ENCODE results near the gene GUCY1B1.

GUCY1B1 gene
- long read RNA-seq, donor 1, transcript GUCY1B1-201 (14 exons, 3,124 nt), result major isoform, 5 of 21 reads
- long read RNA-seq, donor 1, partial matches to known transcripts, result 16 of 21 reads
- long read RNA-seq, donor 1, other reads (novel, unspliced or antisense), result 0 of 21 reads
- long read RNA-seq, donor 2, transcript GUCY1B1-201 (14 exons, 3,124 nt), result major isoform, 5 of 44 reads
- long read RNA-seq, donor 2, partial matches to known transcripts, result 39 of 44 reads
- long read RNA-seq, donor 2, other reads (novel, unspliced or antisense), result 0 of 44 reads
- long read RNA-seq, donor 3, transcript GUCY1B1-201 (14 exons, 3,124 nt), result major isoform, 5 of 5 reads
- long read RNA-seq, donor 3, partial matches to known transcripts, result 0 of 5 reads
- long read RNA-seq, donor 3, other reads (novel, unspliced or antisense), result 0 of 5 reads
- long read RNA-seq, donor 4, transcript GUCY1B1-201 (14 exons, 3,124 nt), result major isoform, 5 of 19 reads
- long read RNA-seq, donor 4, partial matches to known transcripts, result 13 of 19 reads
- long read RNA-seq, donor 4, other reads (novel, unspliced or antisense), result 0 of 19 reads
- long read RNA-seq, donor 5, transcript GUCY1B1-201 (14 exons, 3,124 nt), result major isoform, 10 of 87 reads
- long read RNA-seq, donor 5, partial matches to known transcripts, result 77 of 87 reads
- long read RNA-seq, donor 5, other reads (novel, unspliced or antisense), result 0 of 87 reads
- long read RNA-seq, donor 6, transcript GUCY1B1-201 (14 exons, 3,124 nt), result major isoform, 5 of 15 reads
- long read RNA-seq, donor 6, partial matches to known transcripts, result 10 of 15 reads
- long read RNA-seq, donor 6, other reads (novel, unspliced or antisense), result 0 of 15 reads
- long read RNA-seq, donor 7, transcript GUCY1B1-201 (14 exons, 3,124 nt), result major isoform, 7 of 107 reads
- long read RNA-seq, donor 7, partial matches to known transcripts, result 100 of 107 reads
- long read RNA-seq, donor 7, other reads (novel, unspliced or antisense), result 0 of 107 reads
- long read RNA-seq, donor 8, transcript GUCY1B1-201 (14 exons, 3,124 nt), result major isoform, 6 of 29 reads
- long read RNA-seq, donor 8, partial matches to known transcripts, result 23 of 29 reads
- long read RNA-seq, donor 8, other reads (novel, unspliced or antisense), result 0 of 29 reads

- DNase-seq, result peak; percentile 94
Observed at GRCh38 chr4:155758481-155759371, at the start of gene GUCY1B1. GUCY1B1 (plus strand) TSS chr4:155759021; CDS start chr4:155759141, 120 bp downstream.

GRCh38 chr4:155709918-155710317 is 48.9 kb upstream of the GUCY1B1 start:
- DNase-seq, result no peak

- no peak for DNase-seq
Observed at GRCh38 chr4:155711556-155711955, 47.3 kb upstream of the GUCY1B1 start.

GRCh38 chr4:155712846-155713245 is 46.0 kb upstream of the GUCY1B1 start:
- no peak for DNase-seq

- DNase-seq, result no peak
Observed at GRCh38 chr4:155713911-155714310, 44.9 kb upstream of the GUCY1B1 start.

GRCh38 chr4:155722336-155722735 is 36.5 kb upstream of the GUCY1B1 start:
- no peak for DNase-seq

- no peak for DNase-seq
Observed at GRCh38 chr4:155722816-155723499, 35.9 kb upstream of the GUCY1B1 start.

GRCh38 chr4:155724731-155725130 is 34.1 kb upstream of the GUCY1B1 start:
- no peak for DNase-seq

GRCh38 chr4:155734065-155734464 is 24.8 kb upstream of the GUCY1B1 start:
- no peak for DNase-seq

GRCh38 chr4:155734951-155735350 is 23.9 kb upstream of the GUCY1B1 start:
- no peak for DNase-seq

GRCh38 chr4:155735496-155735895 is 23.3 kb upstream of the GUCY1B1 start:
- DNase-seq, result no peak

- no peak for DNase-seq
Observed at GRCh38 chr4:155738548-155738947, 20.3 kb upstream of the GUCY1B1 start.

GRCh38 chr4:155741546-155741945 is 17.3 kb upstream of the GUCY1B1 start:
- no peak for DNase-seq

GRCh38 chr4:155742310-155743015 is 16.4 kb upstream of the GUCY1B1 start:
- no peak for DNase-seq

- DNase-seq, result no peak
Observed at GRCh38 chr4:155745984-155746383, 12.8 kb upstream of the GUCY1B1 start.

- no peak for DNase-seq
Observed at GRCh38 chr4:155748039-155748438, 10.8 kb upstream of the GUCY1B1 start.

GRCh38 chr4:155749041-155749440 is 9.8 kb upstream of the GUCY1B1 start:
- no peak for DNase-seq

- no peak for DNase-seq
Observed at GRCh38 chr4:155751569-155751968, 7.3 kb upstream of the GUCY1B1 start.

- no peak for DNase-seq
Observed at GRCh38 chr4:155757745-155758265, 1.0 kb upstream of the GUCY1B1 start.
